K562 (cell line): Measurements from ENCODE around the gene PHF19. TPM values are rescaled to one million over a fixed set of nuclear protein-coding genes. Genes with fewer than 3 reads are reported as not detected.

Experiments used
- ATAC-seq: fragments of 200-7000 bp; cut with Tn5 transposase; 3 replicates; pipeline ENCODE4 v1.9.1; 2020; ENCODE audit warnings: moderate library complexity
- BruUV-seq: library from RNA; stranded (reverse); fragments of 400-500 nt; replicated peaks from 2 replicates; lab custom pipeline; 2021; lab: Mats Ljungman, UMichigan
- CTCF ChIA-PET: fragments of 300-600 bp; formaldehyde crosslinking; extraction: SDS; loops from one replicate; lab custom pipeline; 2021; ENCODE audit warnings: low intra/inter-chr PET ratio; lab: Yijun Ruan, JAX
- POLR2A ChIA-PET: fragments of 300-600, 350-650 bp; sonication (Branson Sonifier 250); formaldehyde crosslinking; extraction: SDS; loops from one replicate; lab custom pipeline; 2021; ENCODE audit warnings: antibody characterized with exemption, inconsistent platforms; lab: Yijun Ruan, JAX
- DNase-seq, 4 experiments: peaks; one replicate each; pipeline versions ENCODE4 v3.0.0 to v3.0.0-alpha.2; 2011 to 2018; ENCODE audit warnings: low spot score in 3 of 4, mixed read lengths in 3 of 4; ENCODE audit errors: extremely low read depth in 1 of 4
- FAIRE-seq: peaks from 2 replicates; lab custom pipeline; 2011; peaks lifted over from hg19 to GRCh38; lab: Jason Lieb, UNC
- H2AFZ ChIP-seq: 2 replicates; pipeline ENCODE4 v1.6.0; 2011; ENCODE audit warnings: low read depth, low read length, control low read depth, inconsistent platforms
- H3K27ac ChIP-seq: fragments of 200-600 bp; 3 replicates; pipeline ENCODE4 v1.8.0; 2011; ENCODE audit warnings: low read depth, mild to moderate bottlenecking, control low read depth, inconsistent platforms, low read length, moderate library complexity, mixed read lengths; ENCODE audit errors: extremely low read depth
- H3K27me3 ChIP-seq, 2 experiments: fragments of 300-600 bp in 1 of 2; 2 replicates in 1 of 2; 3 replicates in 1 of 2; pipeline versions ENCODE4 v1.6.0 to v1.8.0; 2011; ENCODE audit warnings: inconsistent platforms in 2 of 2, low read length in 2 of 2, mild to moderate bottlenecking in 1 of 2, mixed read lengths in 1 of 2, moderate library complexity in 1 of 2; ENCODE audit not compliant: control insufficient read depth in 2 of 2, insufficient read depth in 2 of 2
- H3K36me3 ChIP-seq: fragments of 300-600 bp; 3 replicates; pipeline ENCODE4 v1.8.0; 2011; ENCODE audit warnings: mild to moderate bottlenecking, low read length, inconsistent platforms; ENCODE audit not compliant: control insufficient read depth, insufficient read depth
- H3K4me1 ChIP-seq, 2 experiments: fragments of 200-600 bp in 1 of 2; replicated peaks in 1 of 2; 2 replicates in 1 of 2; 3 replicates in 1 of 2; pipeline versions ENCODE4 v1.5.1 to v1.8.0; 2011; ENCODE audit warnings: inconsistent platforms in 2 of 2, low read length in 2 of 2, mild to moderate bottlenecking in 1 of 2, mixed read lengths in 1 of 2, moderate library complexity in 1 of 2; ENCODE audit not compliant: control insufficient read depth in 2 of 2, insufficient read depth in 2 of 2
- H3K4me2 ChIP-seq: 2 replicates; pipeline ENCODE4 v1.6.1; 2011; ENCODE audit warnings: low read length, control low read depth, inconsistent platforms, mixed read lengths; ENCODE audit not compliant: insufficient read depth
- H3K4me3 ChIP-seq: fragments of 200-600 bp; sonication (generic), shearing (Covaris generic); 2 replicates; pipeline ENCODE4 v1.5.1; 2016; ENCODE audit warnings: control low read depth, inconsistent platforms
- H3K79me2 ChIP-seq: fragments of 200-600 bp; 3 replicates; pipeline ENCODE4 v1.8.0; 2011; ENCODE audit warnings: low read length, inconsistent platforms; ENCODE audit not compliant: control insufficient read depth, insufficient read depth
- H3K9ac ChIP-seq, 2 experiments: 2 replicates each; pipeline versions ENCODE4 v1.6.0 to v1.6.1; 2011; ENCODE audit warnings: low read depth in 2 of 2, low read length in 2 of 2, control low read depth in 1 of 2, inconsistent platforms in 1 of 2, mild to moderate bottlenecking in 1 of 2, mixed read lengths in 1 of 2; ENCODE audit not compliant: insufficient read depth in 1 of 2
- H3K9me1 ChIP-seq: one replicate; pipeline ENCODE4 v1.6.0; 2011; ENCODE audit warnings: inconsistent platforms, mild to moderate bottlenecking, low read length, moderate library complexity; ENCODE audit not compliant: control insufficient read depth, insufficient read depth
- H3K9me3 ChIP-seq: replicated peaks from 2 replicates; pipeline ENCODE4 v1.5.1; 2011; ENCODE audit warnings: low read depth, low read length, inconsistent platforms; ENCODE audit not compliant: control insufficient read depth, insufficient read depth
- H4K20me1 ChIP-seq: replicated peaks from 2 replicates; pipeline ENCODE4 v1.6.1; 2011; ENCODE audit warnings: low read length, inconsistent platforms, mixed read lengths; ENCODE audit not compliant: control insufficient read depth, insufficient read depth
- ARID4B ChIP-seq: sonication (generic); formaldehyde crosslinking; IDR thresholded peaks from 2 replicates; pipeline ENCODE4 v1.8.0; 2022; ENCODE audit warnings: mild to moderate bottlenecking, missing genetic modification reagents
- CHD2 ChIP-seq: IDR thresholded peaks from 2 replicates; pipeline ENCODE4 v1.6.1; 2011; ENCODE audit warnings: low read depth, low read length
- GATA2 ChIP-seq: sonication (generic); formaldehyde crosslinking; IDR thresholded peaks from 2 replicates; pipeline ENCODE4 v1.4.0; 2020; ENCODE audit warnings: mild to moderate bottlenecking, missing genetic modification reagents
- ID3 ChIP-seq, 2 experiments: fragments of 250-450 bp in 1 of 2; fragments of 450-650 bp in 1 of 2; sonication (Bioruptor Pico) in 1 of 2; IDR thresholded peaks; 2 replicates each; pipeline versions ENCODE4 v1.6.1 to v1.8.0; 2016 to 2021; ENCODE audit warnings: mild to moderate bottlenecking in 2 of 2, moderate library complexity in 2 of 2, missing compliant biosample characterization in 1 of 2, missing genetic modification characterization in 1 of 2
- NCOA4 ChIP-seq: fragments of 450-650 bp; IDR thresholded peaks from 2 replicates; pipeline ENCODE4 v1.6.1; 2018; ENCODE audit warnings: mild to moderate bottlenecking; ENCODE audit not compliant: partially characterized antibody
- NR1H2 ChIP-seq: sonication (generic); formaldehyde crosslinking; IDR thresholded peaks from 2 replicates; pipeline ENCODE4 v1.4.0; 2020; ENCODE audit warnings: mild to moderate bottlenecking, missing genetic modification reagents
- THRB ChIP-seq: fragments of 450-650 bp; formaldehyde crosslinking; conservative IDR thresholded peaks from 2 replicates; pipeline ENCODE4 v1.4.0; 2022; ENCODE audit warnings: mild to moderate bottlenecking, missing genetic modification characterization
- TSHZ1 ChIP-seq: fragments of 250-450 bp; sonication (Bioruptor Pico); IDR thresholded peaks from 2 replicates; pipeline ENCODE4 v1.4.0; 2020; ENCODE audit warnings: mild to moderate bottlenecking, moderate library complexity
- U2AF2 ChIP-seq: fragments of 200-400 bp; formaldehyde crosslinking; optimal IDR thresholded peaks from 2 replicates; pipeline ENCODE3; 2017; ENCODE audit warnings: low read depth, mild to moderate bottlenecking, low read length
- ZNF146 ChIP-seq: IDR thresholded peaks from one replicate; pipeline ENCODE4 v1.6.1; 2018; ENCODE audit warnings: missing compliant biosample characterization; ENCODE audit not compliant: unreplicated experiment
- WGBS: fragments of 100-300 bp; shearing (Covaris generic); methylation state at CpG from one replicate; pipeline ENCODE4 v1.1.6; 2016; ENCODE audit warnings: low coverage, mixed read lengths; ENCODE audit not compliant: insufficient coverage; ENCODE audit errors: missing lambda C conversion rate; 5-methylcytosine and 5-hydroxymethylcytosine counted together
- in situ Hi-C: fragments of 300-500 bp; cut with MboI; formaldehyde crosslinking; loops from 4 replicates; pipeline ENCODE4 v1.15.0; 2018; ENCODE audit warnings: inconsistent platforms, mixed read lengths
- intact Hi-C: fragments of 100-400 bp; cut with micrococcal nuclease; formaldehyde crosslinking; loops from 2 replicates; pipeline ENCODE4 v1.14.2; 2022
- polyA plus RNA-seq, 8 experiments: library from polyadenylated mRNA; depleted of rRNA in 4 of 8; stranded (reverse) in 5 of 8; unstranded in 3 of 8; fragments of >200 nt; fragmentation: Nextera tagmentation in 2 of 8; fragmentation: Illumina TruSeq in 1 of 8; extraction: Ambion mirVana in 2 of 8; extraction: Trizol in 1 of 8; gene quantifications; 2 replicates each; pipeline versions ENCODE4 v1.2.1 to v1.2.3, GENCODE V29; 2011 to 2014; ENCODE audit warnings: inconsistent platforms in 1 of 8, missing spikeins in 1 of 8
- total RNA-seq, 7 experiments: library from RNA; depleted of rRNA in 6 of 7; stranded (reverse); fragments of >200 nt in 6 of 7; fragmentation: Illumina TruSeq in 2 of 7; extraction: Trizol in 2 of 7; gene quantifications; 2 replicates each; pipeline versions ENCODE4 v1.2.1 to v1.2.3, GENCODE V29; 2011 to 2021; ENCODE audit warnings: low replicate concordance in 1 of 7

Gene PHF19
- total and polyA plus RNA-seq, 9 of the 15 experiments (the other 6 are each of a cell fraction or from before 2014, with no cell fraction given): 95.8 to 403 (median 255) TPM

- CTCF ChIA-PET: no interaction called here
- H3K4me2 ChIP-seq: no peak overlapping the region
- intact Hi-C loops (no loop called here), in situ Hi-C loops (no loop called here)
- H3K4me3 ChIP-seq: no peak overlapping the region
- H3K36me3 ChIP-seq: peaks cover 48% of the 10 kb centered on the region
- no peaks in the 10 kb centered on the region for H3K9me3 ChIP-seq
- H4K20me1 ChIP-seq: no peaks in the 10 kb centered on the region
- H3K9me1 ChIP-seq: no peaks in the 10 kb centered on the region
- TSS peak; percentile 14 for BruUV-seq
- no peaks in the 10 kb centered on the region for H3K27me3 ChIP-seq
- POLR2A ChIA-PET: interaction anchor here (0.6 to 5.9 kb wide), 13 partner anchors 8 to 442 kb away, joined by 3 to 78 read pairs (median 4); partner anchors contain the start of gene PSMD5
- H3K27ac ChIP-seq: no peak overlapping the region
- no peak overlapping the region for H3K9ac ChIP-seq
- H3K4me1 ChIP-seq: no peaks in the 10 kb centered on the region
- ATAC-seq (no peak), DNase-seq (no peak), FAIRE-seq (no peak)
- H3K79me2 ChIP-seq: no peaks in the 10 kb centered on the region
- 67% methylated on average over 5 of the region's 5 CpGs for WGBS
- H2AFZ ChIP-seq: no peak overlapping the region
- no peak for TF ChIP-seq GATA2 (CRISPR knock-in tag)
- TF ChIP-seq ID3 (CRISPR knock-in tag; IDR thresholded peaks at IDR 0.05): no peak
- no peak for TF ChIP-seq ID3 (tag; IDR thresholded peaks at IDR 0.05)
- no peak for TF ChIP-seq U2AF2
- 0 out of 2 replicates have a peak, but pooled peaks have one; percentile 16 for TF ChIP-seq THRB (CRISPR knock-in tag)
- TF ChIP-seq ZNF146 (CRISPR knock-in tag): no peak
- TF ChIP-seq NR1H2 (CRISPR knock-in tag): no peak
- no peak for TF ChIP-seq ARID4B
- no peak for TF ChIP-seq TSHZ1 (CRISPR knock-in tag)
- TF ChIP-seq NCOA4: no peak
- TF ChIP-seq CHD2: no peak
These were observed 24.6 kb downstream of the PHF19 start for GRCh38 chr9:120852240-120853010.
